ENCODE data around the gene PRR7.

DNA sequence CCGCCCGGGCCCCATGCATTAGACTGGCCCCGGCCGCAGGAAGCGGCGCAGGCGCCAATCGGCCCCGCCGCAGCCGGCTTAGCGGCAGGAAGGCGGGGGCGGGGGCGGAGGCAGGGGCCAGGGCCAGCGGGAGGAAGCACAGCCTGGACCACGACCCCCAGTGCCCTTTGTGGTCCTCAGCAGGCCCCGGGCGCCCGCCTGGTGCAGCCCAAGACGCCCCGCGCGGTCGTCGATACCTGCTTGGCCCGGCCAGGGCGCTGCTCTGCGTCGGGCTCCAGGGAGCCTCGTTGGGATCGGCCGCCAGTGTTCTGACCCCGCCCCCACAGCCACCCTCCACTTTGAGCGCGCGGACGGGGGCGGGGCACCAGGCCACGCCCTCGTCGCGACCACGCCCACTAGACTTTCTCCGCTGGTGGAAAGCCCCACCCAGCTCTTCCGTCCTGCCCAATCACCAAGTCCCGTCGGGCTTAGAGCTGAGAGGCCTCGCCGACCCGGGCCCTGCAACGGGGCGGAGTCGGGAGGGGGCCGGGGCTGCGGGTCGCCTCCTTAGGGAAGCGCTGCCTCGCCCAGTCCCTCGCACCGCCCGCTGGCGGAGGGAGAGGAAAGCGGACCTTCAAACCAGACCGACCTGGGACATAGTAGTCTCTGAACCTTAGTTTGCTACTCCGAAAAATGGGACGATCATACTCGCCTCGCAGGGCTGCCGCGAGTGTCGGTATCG is 50.8 kb downstream of the PRR7 start, which contains the start of gene PDLIM7:
- TF ChIP-seq EZH2 (IDR thresholded peaks at IDR 0.05; ENCODE audit: borderline replicate concordance, insufficient read depth, low read length, poor library complexity, severe bottlenecking): no peak
- peak; percentile 15 for TF ChIP-seq EP300 (conservative IDR thresholded peaks at IDR 0.05; ENCODE audit: poor library complexity, severe bottlenecking)
- TF ChIP-seq, protein P1, sequence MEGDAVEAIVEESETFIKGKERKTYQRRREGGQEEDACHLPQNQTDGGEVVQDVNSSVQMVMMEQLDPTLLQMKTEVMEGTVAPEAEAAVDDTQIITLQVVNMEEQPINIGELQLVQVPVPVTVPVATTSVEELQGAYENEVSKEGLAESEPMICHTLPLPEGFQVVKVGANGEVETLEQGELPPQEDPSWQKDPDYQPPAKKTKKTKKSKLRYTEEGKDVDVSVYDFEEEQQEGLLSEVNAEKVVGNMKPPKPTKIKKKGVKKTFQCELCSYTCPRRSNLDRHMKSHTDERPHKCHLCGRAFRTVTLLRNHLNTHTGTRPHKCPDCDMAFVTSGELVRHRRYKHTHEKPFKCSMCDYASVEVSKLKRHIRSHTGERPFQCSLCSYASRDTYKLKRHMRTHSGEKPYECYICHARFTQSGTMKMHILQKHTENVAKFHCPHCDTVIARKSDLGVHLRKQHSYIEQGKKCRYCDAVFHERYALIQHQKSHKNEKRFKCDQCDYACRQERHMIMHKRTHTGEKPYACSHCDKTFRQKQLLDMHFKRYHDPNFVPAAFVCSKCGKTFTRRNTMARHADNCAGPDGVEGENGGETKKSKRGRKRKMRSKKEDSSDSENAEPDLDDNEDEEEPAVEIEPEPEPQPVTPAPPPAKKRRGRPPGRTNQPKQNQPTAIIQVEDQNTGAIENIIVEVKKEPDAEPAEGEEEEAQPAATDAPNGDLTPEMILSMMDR (IDR thresholded peaks at IDR 0.05; ENCODE audit: poor library complexity, severe bottlenecking): peak; percentile 38
